GM18867 (cell line): ENCODE data around the gene ASTN1.

Experiments
- ATAC-seq: cut with Tn5 transposase; IDR thresholded peaks from one replicate; pipeline ENCODE4 v1.9.1; 2021; ENCODE audit warnings: mild to moderate bottlenecking, moderate library complexity; ENCODE audit not compliant: unreplicated experiment

The ASTN1 gene

GRCh38 chr1:176996456-176997090, 167.9 kb downstream of the ASTN1 start:
- no peak for ATAC-seq

- no peak for ATAC-seq
These were observed 169.4 kb downstream of the ASTN1 start for GRCh38 chr1:176994931-176995596.

- ATAC-seq, result no peak
These were observed 170.9 kb downstream of the ASTN1 start for GRCh38 chr1:176993587-176993986.

GRCh38 chr1:176989754-176990153, 174.8 kb downstream of the ASTN1 start:
- ATAC-seq, result no peak

GRCh38 chr1:176989023-176989422, 175.5 kb downstream of the ASTN1 start:
- no peak for ATAC-seq

- no peak for ATAC-seq
These were observed 177.5 kb downstream of the ASTN1 start for GRCh38 chr1:176987016-176987415.

- no peak for ATAC-seq
These were observed 180.8 kb downstream of the ASTN1 start for GRCh38 chr1:176983731-176984130.

- no peak for ATAC-seq
These were observed 187.7 kb downstream of the ASTN1 start for GRCh38 chr1:176976771-176977170.

- ATAC-seq, result no peak
These were observed 188.3 kb downstream of the ASTN1 start for GRCh38 chr1:176976225-176976624.

- no peak for ATAC-seq
These were observed 199.8 kb downstream of the ASTN1 start for GRCh38 chr1:176964687-176965086.

- no peak for ATAC-seq
These were observed 201.3 kb downstream of the ASTN1 start for GRCh38 chr1:176963181-176963580.

GRCh38 chr1:176961678-176962077, 202.8 kb downstream of the ASTN1 start:
- no peak for ATAC-seq

GRCh38 chr1:176959191-176959820, 205.2 kb downstream of the ASTN1 start:
- ATAC-seq, result no peak

- no peak for ATAC-seq
These were observed 206.9 kb downstream of the ASTN1 start for GRCh38 chr1:176957603-176958002.

GRCh38 chr1:176954242-176954641, 210.3 kb downstream of the ASTN1 start:
- no peak for ATAC-seq

GRCh38 chr1:176950736-176951324, 213.7 kb downstream of the ASTN1 start:
- no peak for ATAC-seq

- peak; percentile 90 for ATAC-seq
These were observed 215.4 kb downstream of the ASTN1 start for GRCh38 chr1:176949033-176949662.

GRCh38 chr1:176944606-176945005, 219.9 kb downstream of the ASTN1 start:
- no peak for ATAC-seq

- ATAC-seq, result no peak
These were observed 220.7 kb downstream of the ASTN1 start for GRCh38 chr1:176943783-176944182.

GRCh38 chr1:176942346-176942745, 222.2 kb downstream of the ASTN1 start:
- no peak for ATAC-seq

- no peak for ATAC-seq
These were observed 224.5 kb downstream of the ASTN1 start for GRCh38 chr1:176939993-176940392.
